BJ (cell line): Measurements from ENCODE around the gene CPNE4. TPM values are rescaled to one million over a fixed set of nuclear protein-coding genes. Genes with fewer than 3 reads are reported as not detected.

ENCODE experiments used
- CTCF ChIA-PET: fragments of 350-600 bp; formaldehyde crosslinking; extraction: SDS; loops from one replicate; lab custom pipeline; 2021; ENCODE audit warnings: antibody characterized with exemption, inconsistent platforms; lab: Yijun Ruan, JAX
- POLR2A ChIA-PET: fragments of 300-600 bp; sonication (Branson Sonifier 250); formaldehyde crosslinking; extraction: SDS; loops from one replicate; lab custom pipeline; 2021; ENCODE audit warnings: antibody characterized with exemption; lab: Charles Lee
- DNase-seq: peaks from one replicate; pipeline ENCODE4 v3.0.0-alpha.2; 2011; ENCODE audit warnings: low read depth
- H3K27me3 ChIP-seq: 2 replicates; pipeline ENCODE4 v1.6.0; 2011; ENCODE audit warnings: low read length; ENCODE audit not compliant: control insufficient read depth, insufficient read depth
- H3K36me3 ChIP-seq: 2 replicates; pipeline ENCODE4 v1.5.1; 2011; ENCODE audit warnings: low read length; ENCODE audit not compliant: control insufficient read depth, insufficient read depth
- H3K4me3 ChIP-seq: 2 replicates; pipeline ENCODE4 v1.5.1; 2011; ENCODE audit warnings: low read depth, mild to moderate bottlenecking, control low read depth, low read length
- polyA plus RNA-seq: library from polyadenylated mRNA; depleted of rRNA; stranded (reverse); fragments of >200 nt; gene quantifications from 2 replicates; pipeline ENCODE4 v1.2.3, GENCODE V29; 2011
- TF ChIP-seq, protein P1 (sequence below): IDR thresholded peaks from 2 replicates; pipeline ENCODE4 v1.5.1; 2011; ENCODE audit warnings: low read depth, mild to moderate bottlenecking, control low read depth, inconsistent platforms, low read length, moderate library complexity; ENCODE audit not compliant: insufficient read depth

The CPNE4 gene
- polyA plus RNA-seq, 1 experiment = not detected

GRCh38 chr3:131749826-131750225 is 285.0 kb downstream of the CPNE4 start:
- no peaks in the 10 kb centered on the region for H3K36me3 ChIP-seq
- ChIA-PET CTCF (no interaction called here), POLR2A (no interaction called here)
- H3K4me3 ChIP-seq = no peak overlapping the region
- TF ChIP-seq, protein P1, sequence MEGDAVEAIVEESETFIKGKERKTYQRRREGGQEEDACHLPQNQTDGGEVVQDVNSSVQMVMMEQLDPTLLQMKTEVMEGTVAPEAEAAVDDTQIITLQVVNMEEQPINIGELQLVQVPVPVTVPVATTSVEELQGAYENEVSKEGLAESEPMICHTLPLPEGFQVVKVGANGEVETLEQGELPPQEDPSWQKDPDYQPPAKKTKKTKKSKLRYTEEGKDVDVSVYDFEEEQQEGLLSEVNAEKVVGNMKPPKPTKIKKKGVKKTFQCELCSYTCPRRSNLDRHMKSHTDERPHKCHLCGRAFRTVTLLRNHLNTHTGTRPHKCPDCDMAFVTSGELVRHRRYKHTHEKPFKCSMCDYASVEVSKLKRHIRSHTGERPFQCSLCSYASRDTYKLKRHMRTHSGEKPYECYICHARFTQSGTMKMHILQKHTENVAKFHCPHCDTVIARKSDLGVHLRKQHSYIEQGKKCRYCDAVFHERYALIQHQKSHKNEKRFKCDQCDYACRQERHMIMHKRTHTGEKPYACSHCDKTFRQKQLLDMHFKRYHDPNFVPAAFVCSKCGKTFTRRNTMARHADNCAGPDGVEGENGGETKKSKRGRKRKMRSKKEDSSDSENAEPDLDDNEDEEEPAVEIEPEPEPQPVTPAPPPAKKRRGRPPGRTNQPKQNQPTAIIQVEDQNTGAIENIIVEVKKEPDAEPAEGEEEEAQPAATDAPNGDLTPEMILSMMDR = no peak
- H3K27me3 ChIP-seq = no peaks in the 10 kb centered on the region
- no peak for DNase-seq

GRCh38 chr3:131747466-131747865 is 287.3 kb downstream of the CPNE4 start:
- ChIA-PET POLR2A (no interaction called here), CTCF (no interaction called here)
- no peak for DNase-seq
- TF ChIP-seq, protein P1 = no peak
- Histone ChIP-seq H3K4me3 (no peak overlapping the region), H3K36me3 (no peaks in the 10 kb centered on the region), H3K27me3 (no peaks in the 10 kb centered on the region)

DNA sequence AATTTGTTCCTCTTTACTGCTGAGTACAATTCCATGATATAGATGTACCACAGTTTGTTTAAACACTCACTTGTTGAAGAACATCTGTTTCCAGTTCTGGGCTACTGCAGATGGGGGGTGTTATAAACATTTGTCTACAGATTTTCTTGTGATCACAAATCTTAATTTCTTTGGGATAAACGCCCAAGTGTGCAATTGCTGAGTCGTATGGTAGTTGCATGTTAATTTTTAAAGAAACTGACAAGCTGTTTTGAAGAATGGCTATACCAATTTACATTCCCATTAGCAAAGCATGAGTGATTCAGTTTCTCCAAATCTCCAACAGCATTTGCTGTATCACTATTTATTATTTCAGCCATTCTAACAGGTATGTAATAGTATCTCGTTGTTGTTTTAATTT is 290.0 kb downstream of the CPNE4 start:
- DNase-seq = no peak
- Histone ChIP-seq H3K36me3 (no peaks in the 10 kb centered on the region), H3K4me3 (no peak overlapping the region), H3K27me3 (no peaks in the 10 kb centered on the region)
- TF ChIP-seq, protein P1 = no peak
- POLR2A ChIA-PET = no interaction called here
- CTCF ChIA-PET = no interaction called here

- Histone ChIP-seq H3K4me3 (no peak overlapping the region), H3K36me3 (no peaks in the 10 kb centered on the region), H3K27me3 (no peaks in the 10 kb centered on the region)
- no peak for DNase-seq
- TF ChIP-seq, protein P1 = no peak
- CTCF ChIA-PET = no interaction called here
- POLR2A ChIA-PET = no interaction called here
Observed at GRCh38 chr3:131743126-131743525, 291.7 kb downstream of the CPNE4 start.

- no peak for DNase-seq
- POLR2A ChIA-PET = no interaction called here
- Histone ChIP-seq H3K4me3 (no peak overlapping the region), H3K36me3 (no peaks in the 10 kb centered on the region), H3K27me3 (no peaks in the 10 kb centered on the region)
- CTCF ChIA-PET = no interaction called here
- TF ChIP-seq, protein P1 = no peak
Observed at GRCh38 chr3:131739211-131739610, 295.6 kb downstream of the CPNE4 start.
